Uterus (tissue), 2 donors: ENCODE results near the gene FCAR.
"Not testable (repeated sequence)": the region's sequence is repeated elsewhere in the genome, so short reads cannot be mapped to it uniquely, and the experiment has no call there.

Source experiments
- CTCF ChIP-seq, 4 experiments: fragments of 200-600 bp in 2 of 4; fragments of 450-650 bp in 2 of 4; sonication (generic) in 2 of 4; IDR thresholded peaks; one replicate each; pipeline ENCODE4 v1.5.1; 2016 to 2019; ENCODE audit warnings: antibody characterized with exemption in 4 of 4, mild to moderate bottlenecking in 2 of 4, moderate library complexity in 1 of 4
- POLR2A ChIP-seq, 2 donors: fragments of 450-650 bp; IDR thresholded peaks; one replicate each; pipeline ENCODE4 v1.6.1; 2016; ENCODE audit warnings: antibody characterized with exemption in 2 of 2, mild to moderate bottlenecking in 1 of 2, moderate library complexity in 1 of 2

- TF ChIP-seq CTCF, POLR2A (IDR thresholded peaks at IDR 0.05): not testable (repeated sequence)
These were observed 20.1 kb downstream of the FCAR start for GRCh38 chr19:54894106-54894505.
